ENCODE results near the gene UFD1.
A peak's percentile ranks its signal among the peaks of the same experiment; 100 is the strongest.

The UFD1 gene

DNA sequence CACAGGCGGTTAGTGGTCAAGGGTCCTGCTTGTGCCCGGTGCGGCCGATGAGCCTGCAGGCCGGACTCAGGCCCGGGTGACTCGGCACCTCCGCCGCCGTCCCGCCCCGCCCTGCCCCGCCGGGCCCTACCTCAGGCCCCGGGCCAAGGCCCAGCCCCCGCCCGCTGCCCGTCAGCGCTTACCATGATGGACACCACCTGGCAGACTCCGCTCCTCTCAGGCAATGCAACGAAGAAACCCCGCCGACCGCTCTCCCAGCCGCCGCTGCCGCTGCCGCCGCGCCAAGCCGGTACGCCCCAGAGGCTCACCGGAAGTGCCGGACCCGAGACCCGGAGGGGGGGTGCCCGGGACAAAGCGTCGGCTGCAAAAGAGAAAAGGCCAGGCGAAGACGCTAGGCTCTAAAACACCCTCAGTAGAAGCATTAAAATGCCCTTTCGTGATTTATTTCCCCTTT is at the start of gene UFD1:
UFD1 (minus strand) TSS at position 293 of the 454 bp plus-strand sequence; CDS start at position 185, 108 bp downstream.
- DNase-seq (ENCODE audit: low read depth): peak; percentile 83

GRCh38 chr22:19527861-19528417 is 48.9 kb upstream of the UFD1 start:
- DNase-seq (ENCODE audit: low read depth): peak; percentile 17

GRCh38 chr22:19527321-19527721 is 48.3 kb upstream of the UFD1 start:
- DNase-seq (ENCODE audit: low read depth): no peak

DNA sequence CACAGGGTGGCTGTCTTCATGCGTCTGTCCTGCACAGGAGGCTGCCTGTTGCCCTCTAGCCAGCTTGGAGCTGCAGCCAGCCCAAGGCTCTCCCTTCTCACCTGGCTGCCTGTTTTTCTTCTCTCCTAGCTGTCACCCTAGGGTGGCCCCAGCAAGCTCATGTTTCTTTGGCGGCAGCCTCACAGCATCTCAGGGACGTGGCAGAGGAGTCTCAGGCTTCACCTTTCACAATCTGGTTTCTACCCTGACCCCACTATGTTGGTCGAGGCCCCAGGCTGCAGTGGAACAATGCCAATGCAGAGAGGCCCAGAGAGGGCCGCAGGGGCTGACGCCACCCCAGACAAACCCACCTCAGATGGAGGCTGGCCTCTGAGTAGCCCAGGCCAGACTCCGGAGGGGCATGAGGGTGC is 47.7 kb upstream of the UFD1 start:
- no peak for DNase-seq (ENCODE audit: low read depth)

DNA sequence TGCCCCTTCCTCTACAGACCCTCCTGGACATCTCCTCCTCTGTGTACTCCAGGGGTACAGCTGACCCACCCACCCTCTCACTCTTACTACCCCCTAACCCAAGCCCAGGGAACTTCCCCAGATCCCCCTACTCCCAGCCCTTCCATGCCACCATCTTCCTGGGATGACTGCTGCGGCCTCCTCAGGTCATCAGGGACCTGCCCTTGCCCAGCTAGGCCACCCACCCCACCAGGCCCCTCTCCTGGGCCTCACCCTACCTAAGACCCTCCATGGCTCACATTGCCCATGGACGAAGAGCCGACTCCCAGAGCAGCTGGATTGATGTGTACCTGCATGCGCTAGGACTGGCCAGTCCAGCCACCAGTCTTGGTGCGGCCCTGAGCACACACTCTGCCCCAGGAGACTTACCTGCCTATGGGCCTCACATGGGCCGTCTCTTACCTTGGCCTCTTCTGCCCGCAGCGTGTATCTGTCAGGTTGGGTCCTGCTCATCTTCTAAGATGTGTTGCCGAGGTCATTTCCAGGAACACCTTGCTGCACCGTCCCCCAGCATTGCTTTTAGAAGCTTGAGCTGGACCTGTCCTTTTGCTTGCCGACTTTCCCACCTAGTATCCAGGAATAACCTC is 47.2 kb upstream of the UFD1 start:
- DNase-seq (ENCODE audit: low read depth): no peak

GRCh38 chr22:19525666-19526065 is 46.7 kb upstream of the UFD1 start:
- DNase-seq (ENCODE audit: low read depth): no peak

DNA sequence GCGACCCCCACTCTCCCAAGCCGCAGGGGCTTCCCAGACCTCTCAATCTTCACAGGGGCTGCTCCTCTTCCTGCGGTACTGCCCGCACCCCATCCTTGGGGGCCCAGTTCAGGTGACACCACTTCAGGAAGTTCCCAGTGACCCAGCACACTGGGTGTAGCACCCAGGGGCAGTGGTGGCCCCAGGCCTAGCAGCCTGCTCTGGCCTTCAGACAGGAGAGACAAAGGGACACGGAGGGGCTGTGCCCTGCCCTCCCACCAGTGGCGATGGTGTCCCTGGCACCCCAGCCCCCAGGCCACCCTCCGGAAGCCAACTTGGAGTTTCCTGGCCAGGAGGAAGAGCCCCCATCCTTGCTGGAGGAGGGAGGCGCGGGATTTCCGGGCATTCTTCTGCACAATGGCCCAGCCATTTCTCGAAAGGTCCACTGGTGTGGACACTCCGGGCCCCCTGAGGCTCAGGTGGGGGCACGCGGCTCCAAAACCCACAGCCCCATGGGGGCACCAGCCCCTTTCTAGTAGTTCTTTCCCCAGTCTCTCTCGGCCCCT is 46.2 kb upstream of the UFD1 start:
- DNase-seq (ENCODE audit: low read depth): no peak

DNA sequence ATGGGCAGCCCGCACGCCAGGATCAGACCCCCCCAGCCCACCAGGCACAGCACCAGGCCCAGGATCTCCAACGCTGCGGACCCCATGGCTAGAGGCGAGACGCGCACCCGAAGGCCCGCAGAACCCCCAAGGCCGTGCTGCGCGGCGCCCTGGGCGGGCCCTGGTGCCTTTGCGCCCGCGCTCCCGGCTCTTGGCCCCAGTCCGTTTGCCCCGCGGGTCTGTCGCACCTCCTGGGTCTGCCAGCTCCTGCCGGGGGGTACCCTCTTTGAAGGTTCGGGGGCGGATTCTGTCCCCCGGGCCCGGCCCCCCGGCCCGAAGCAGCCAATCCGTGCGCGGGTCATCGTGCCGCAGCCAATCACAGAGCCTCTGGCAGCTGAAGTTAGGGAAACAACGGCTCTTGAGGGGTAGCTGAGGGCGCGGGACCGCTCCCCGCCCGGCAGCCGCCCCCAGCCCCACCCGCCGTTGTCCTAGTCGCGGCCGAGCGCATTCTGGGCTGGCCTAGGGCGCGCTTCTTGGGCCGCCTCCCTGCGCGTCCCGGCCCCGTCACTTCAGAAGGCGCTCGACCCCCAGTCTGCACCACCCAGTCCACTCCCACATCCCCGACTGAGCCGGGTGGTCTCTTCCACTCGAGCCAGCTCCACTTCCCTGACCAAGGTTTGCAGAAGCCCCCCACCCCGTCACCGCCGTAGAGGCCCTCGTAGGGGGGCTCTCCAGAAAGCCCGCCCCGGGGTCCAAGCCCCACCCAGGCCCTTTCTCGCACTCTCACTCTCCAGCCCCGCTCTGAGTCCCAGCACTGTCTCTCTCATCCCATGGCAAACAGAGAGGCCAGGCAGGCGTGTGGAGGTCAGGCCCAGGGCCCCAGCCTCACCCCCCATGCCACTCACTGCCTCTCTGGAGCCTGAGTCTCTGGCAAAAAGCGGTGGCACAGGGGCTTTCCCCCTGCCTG is 45.5 kb upstream of the UFD1 start, which contains the start of gene CLDN5:
CLDN5 (minus strand) TSS at position 241 of the 946 bp plus-strand sequence; CDS start at position 86, 155 bp downstream.
- peak; percentile 7 for DNase-seq (ENCODE audit: low read depth)

DNA sequence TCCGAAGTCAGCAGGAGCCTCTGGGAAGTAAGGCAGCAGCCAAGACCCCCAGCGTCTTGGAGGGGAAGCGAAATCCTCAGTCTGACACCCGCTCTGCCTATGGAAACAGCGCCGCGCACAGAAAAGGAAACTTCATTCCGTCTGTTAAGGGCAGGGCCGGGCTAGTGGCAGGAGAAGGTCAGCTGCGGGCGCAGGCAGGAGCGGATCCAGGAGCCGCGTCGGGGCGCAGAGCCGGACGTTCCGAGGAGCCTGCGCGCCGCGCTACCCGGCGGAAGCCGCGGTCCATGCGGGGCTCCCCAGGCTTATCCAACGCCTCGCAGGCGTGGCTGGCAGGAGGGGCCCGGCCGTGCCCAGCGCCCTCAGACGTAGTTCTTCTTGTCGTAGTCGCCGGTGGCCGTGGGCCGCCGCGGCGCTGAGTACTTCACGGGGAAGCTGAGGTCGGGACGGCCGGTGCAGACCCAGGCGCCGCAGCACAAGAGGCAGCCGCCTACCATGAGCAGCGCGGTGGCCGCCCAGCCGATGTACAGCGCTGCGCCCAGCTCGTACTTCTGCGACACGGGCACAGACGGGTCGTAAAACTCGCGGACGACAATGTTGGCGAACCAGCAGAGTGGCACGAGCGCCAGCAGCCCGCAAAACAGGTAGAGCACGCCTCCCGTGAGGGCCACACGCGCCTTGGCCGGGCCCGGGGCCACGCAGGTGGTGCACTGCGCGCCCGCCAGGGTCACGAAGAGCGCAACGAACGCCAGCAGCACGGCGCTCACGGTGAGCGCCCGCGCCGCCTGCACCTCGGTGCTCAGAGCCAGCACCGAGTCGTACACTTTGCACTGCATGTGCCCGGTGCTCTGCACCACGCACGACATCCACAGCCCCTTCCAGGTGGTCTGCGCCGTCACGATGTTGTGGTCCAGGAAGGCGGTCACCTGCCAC is 44.5 kb upstream of the UFD1 start:
- DNase-seq (ENCODE audit: low read depth): peak; percentile 35

GRCh38 chr22:19522881-19523239 is 43.9 kb upstream of the UFD1 start:
- DNase-seq (ENCODE audit: low read depth): no peak

GRCh38 chr22:19522190-19522880 is 43.3 kb upstream of the UFD1 start:
- no peak for DNase-seq (ENCODE audit: low read depth)

DNA sequence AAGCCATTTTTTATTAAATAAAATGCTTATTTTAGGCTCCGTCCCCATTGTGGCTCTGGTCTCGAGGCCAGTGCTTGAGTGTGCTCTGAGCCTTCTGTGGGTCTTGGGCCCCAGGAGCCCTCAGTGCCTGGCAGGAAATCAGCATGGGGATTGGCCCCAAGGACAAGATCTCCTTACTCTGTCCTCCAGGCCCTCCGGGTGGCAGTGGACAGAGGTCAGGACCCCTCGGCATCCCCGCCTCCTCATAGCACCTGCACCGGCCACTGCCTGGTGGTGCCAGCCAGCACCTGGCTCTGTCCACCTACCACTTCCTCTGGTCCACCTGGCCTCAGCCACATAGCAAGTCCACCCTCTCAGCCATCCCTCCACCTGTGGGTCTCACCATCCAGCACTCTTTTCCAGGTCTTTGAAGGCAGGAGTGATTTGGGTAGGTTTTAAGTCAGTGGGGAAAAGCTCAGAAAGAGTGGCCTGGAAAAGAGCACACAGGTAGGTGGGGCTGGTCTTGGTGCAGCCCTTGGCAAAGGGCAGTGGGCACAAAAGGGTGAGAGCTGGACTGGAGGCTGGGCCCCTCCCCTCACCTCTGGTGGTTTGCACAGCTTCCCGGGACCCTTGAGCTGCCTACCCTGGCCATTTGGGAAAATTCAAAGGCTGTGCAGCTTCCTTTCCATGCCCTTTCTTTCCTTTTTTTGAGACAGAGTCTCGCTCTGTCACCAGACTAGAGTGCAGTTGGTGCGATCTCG is 41.7 kb upstream of the UFD1 start:
- DNase-seq (ENCODE audit: low read depth): no peak

GRCh38 chr22:19520007-19520406 is 41.0 kb upstream of the UFD1 start:
- no peak for DNase-seq (ENCODE audit: low read depth)

- DNase-seq (ENCODE audit: low read depth): no peak
Observed at GRCh38 chr22:19519041-19519926, 40.3 kb upstream of the UFD1 start.

DNA sequence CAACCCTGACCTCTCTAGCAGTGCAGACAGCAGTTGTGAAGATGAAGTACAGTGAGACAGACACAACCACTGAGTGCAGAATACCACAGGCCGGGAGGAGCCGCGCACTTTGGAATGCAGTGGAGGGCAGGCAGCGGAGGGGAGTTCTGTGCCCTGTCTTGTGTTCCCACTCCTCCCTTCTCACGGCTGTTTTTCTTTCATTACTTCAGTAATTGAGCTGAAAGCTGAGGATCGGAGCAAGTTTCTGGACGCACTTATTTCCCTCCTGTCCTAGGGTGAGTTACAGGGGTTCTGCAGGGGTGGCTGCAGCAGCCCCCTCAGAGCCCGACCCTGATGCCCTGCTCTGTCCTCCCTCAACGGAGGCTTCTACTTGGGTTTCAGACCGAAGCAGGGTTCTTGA is 39.6 kb upstream of the UFD1 start:
- DNase-seq (ENCODE audit: low read depth): no peak

DNA sequence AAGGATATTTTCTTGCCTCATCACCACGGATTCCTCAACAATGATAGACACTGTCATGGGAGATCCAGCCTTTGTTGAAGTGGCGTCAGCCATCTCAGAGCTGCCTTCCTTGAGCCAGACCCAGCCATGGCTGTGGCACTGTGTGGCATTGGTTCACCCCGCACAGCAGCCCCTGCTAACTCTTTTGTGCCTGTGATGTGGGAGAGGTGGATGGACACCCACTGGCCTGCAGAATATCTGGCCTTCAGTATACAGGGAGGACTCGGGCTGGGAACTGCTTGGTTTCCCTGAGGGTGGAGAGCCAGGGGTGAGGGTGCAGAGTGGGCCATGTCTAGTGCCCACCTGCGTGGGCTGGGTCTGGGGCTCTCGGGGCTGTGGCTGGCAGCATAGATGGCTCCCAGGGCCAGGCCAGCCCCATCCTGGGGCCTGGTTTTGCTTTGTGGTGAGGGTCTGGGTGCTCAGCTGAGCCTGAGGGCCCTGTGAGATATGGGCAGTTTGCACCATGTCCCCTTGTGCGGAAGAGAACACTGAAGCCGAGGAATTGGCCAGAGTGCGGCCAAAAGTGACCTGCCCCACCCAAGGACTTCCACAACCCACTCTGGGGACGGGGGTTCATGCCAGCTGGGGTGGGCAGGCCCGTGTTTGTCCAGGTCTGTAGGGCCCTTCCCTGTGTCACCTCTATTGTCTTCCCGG is 39.1 kb upstream of the UFD1 start:
- DNase-seq (ENCODE audit: low read depth): no peak

DNA sequence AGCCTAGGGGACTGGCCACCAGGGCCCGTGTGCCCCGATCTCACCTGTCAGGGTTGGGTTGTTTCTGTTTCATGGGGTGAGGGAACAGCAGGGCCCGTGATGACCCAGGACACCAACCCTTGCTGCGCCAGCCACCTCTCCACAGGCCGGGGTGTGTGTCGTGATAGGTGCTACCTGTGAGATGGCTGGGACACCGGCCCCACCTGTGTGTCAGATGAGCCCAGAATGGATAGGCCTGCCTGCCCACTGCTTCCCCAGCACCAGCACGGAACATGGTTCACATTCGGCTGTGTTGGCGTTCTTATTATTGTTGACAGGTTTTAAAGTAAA is 38.1 kb upstream of the UFD1 start:
- DNase-seq (ENCODE audit: low read depth): no peak

GRCh38 chr22:19516378-19517170 is 37.6 kb upstream of the UFD1 start:
- no peak for DNase-seq (ENCODE audit: low read depth)
